Stomach (tissue), 4 donors: ENCODE results near the gene AP4E1.

Experiments
- CTCF ChIP-seq, 7 experiments: fragments of 450-650 bp in 4 of 7; fragments of 200-600 bp in 3 of 7; sonication (generic) in 3 of 7; IDR thresholded peaks; one replicate each; pipeline ENCODE4 v1.5.1; 2016 to 2019; ENCODE audit warnings: antibody characterized with exemption in 7 of 7, control low read depth in 2 of 7, mild to moderate bottlenecking in 1 of 7
- EP300 ChIP-seq: sonication (generic); formaldehyde crosslinking; IDR thresholded peaks from one replicate; pipeline ENCODE4 v1.6.1; 2017; ENCODE audit warnings: antibody characterized with exemption
- POLR2A ChIP-seq, 4 donors: fragments of 450-650 bp; IDR thresholded peaks; one replicate each; pipeline ENCODE4 v1.6.1; 2016; ENCODE audit warnings: antibody characterized with exemption in 4 of 4, control low read depth in 2 of 4, mild to moderate bottlenecking in 1 of 4, moderate library complexity in 1 of 4
- POLR2AphosphoS5 ChIP-seq, 3 donors: sonication (generic); formaldehyde crosslinking; IDR thresholded peaks; one replicate each; pipeline ENCODE4 v1.6.1; 2016; ENCODE audit warnings: antibody characterized with exemption in 3 of 3

- TF ChIP-seq POLR2A (IDR thresholded peaks at IDR 0.05) = no peak
- no peak for TF ChIP-seq CTCF (IDR thresholded peaks at IDR 0.05)
- TF ChIP-seq EP300 = no peak
- TF ChIP-seq POLR2AphosphoS5 (IDR thresholded peaks at IDR 0.05) = no peak
Observed at GRCh38 chr15:50881121-50882048, 27.1 kb upstream of the AP4E1 start.
